Neuronal stem cell (in vitro differentiated cells): ENCODE measurements around the gene AUTS2.
"Not testable (repeated sequence)": the region's sequence is repeated elsewhere in the genome, so short reads cannot be mapped to it uniquely, and the experiment has no call there.

Source experiments
- DNase-seq: peaks from one replicate; pipeline ENCODE4 v3.0.0-alpha.2; 2013; ENCODE audit warnings: low spot score
- H2AFZ ChIP-seq: one replicate; pipeline ENCODE4 v1.6.1; 2013; ENCODE audit warnings: mild to moderate bottlenecking, low read length, inconsistent platforms
- H2AK5ac ChIP-seq: 2 replicates; pipeline ENCODE4 v1.6.1; 2013; ENCODE audit warnings: low read depth, mild to moderate bottlenecking, inconsistent platforms, low read length, moderate library complexity, mixed read lengths
- H2BK120ac ChIP-seq: 2 replicates; pipeline ENCODE4 v1.6.1; 2013; ENCODE audit warnings: low read depth, mild to moderate bottlenecking, inconsistent platforms, low read length, moderate library complexity, mixed read lengths
- H2BK12ac ChIP-seq: one replicate; pipeline ENCODE4 v1.6.1; 2013; ENCODE audit warnings: low read length, inconsistent platforms
- H2BK15ac ChIP-seq: 2 replicates; pipeline ENCODE4 v1.6.1; 2013; ENCODE audit warnings: mild to moderate bottlenecking, low read length, inconsistent platforms, mixed read lengths
- H2BK5ac ChIP-seq: one replicate; pipeline ENCODE4 v1.6.1; 2013; ENCODE audit warnings: inconsistent platforms, mild to moderate bottlenecking, low read length, moderate library complexity
- H3K14ac ChIP-seq: one replicate; pipeline ENCODE4 v1.6.1; 2013; ENCODE audit warnings: low read length, inconsistent platforms
- H3K18ac ChIP-seq: 2 replicates; pipeline ENCODE4 v1.6.1; 2013; ENCODE audit warnings: low read length, inconsistent platforms
- H3K23ac ChIP-seq: 2 replicates; pipeline ENCODE4 v1.6.1; 2013; ENCODE audit warnings: low read depth, mild to moderate bottlenecking, mixed read lengths, low read length, inconsistent platforms; ENCODE audit not compliant: poor library complexity
- H3K27ac ChIP-seq: replicated peaks from 3 replicates; pipeline ENCODE4 v1.5.1; 2013; ENCODE audit warnings: low read length, inconsistent platforms
- H3K27me3 ChIP-seq, 3 experiments: 2 replicates each; pipeline ENCODE4 v1.6.1; 2013; ENCODE audit warnings: low read length in 3 of 3, mild to moderate bottlenecking in 2 of 3, inconsistent platforms in 1 of 3, low read depth in 1 of 3, mixed read lengths in 1 of 3, moderate library complexity in 1 of 3; ENCODE audit not compliant: control insufficient read depth in 3 of 3, insufficient read depth in 3 of 3
- H3K36me3 ChIP-seq, 2 donors: replicated peaks in 1 of 2; 2 replicates each; pipeline ENCODE4 v1.6.1; 2013; ENCODE audit warnings: low read length in 2 of 2; ENCODE audit not compliant: control insufficient read depth in 2 of 2, insufficient read depth in 2 of 2
- H3K4ac ChIP-seq: 2 replicates; pipeline ENCODE4 v1.6.1; 2013; ENCODE audit warnings: inconsistent platforms, mild to moderate bottlenecking, low read length, moderate library complexity
- H3K4me1 ChIP-seq, 2 donors: 1 replicate in 1 of 2; 2 replicates in 1 of 2; pipeline ENCODE4 v1.6.1; 2013; ENCODE audit warnings: low read length in 2 of 2, low read depth in 1 of 2; ENCODE audit not compliant: control insufficient read depth in 2 of 2, insufficient read depth in 1 of 2
- H3K4me2 ChIP-seq: one replicate; pipeline ENCODE4 v1.6.1; 2013; ENCODE audit warnings: mild to moderate bottlenecking, low read length, inconsistent platforms; ENCODE audit not compliant: insufficient read depth, poor library complexity, severe bottlenecking
- H3K4me3 ChIP-seq, 2 donors: 2 replicates each; pipeline ENCODE4 v1.5.1; 2013; ENCODE audit warnings: low read length in 2 of 2, mild to moderate bottlenecking in 2 of 2, inconsistent platforms in 1 of 2, moderate library complexity in 1 of 2
- H3K79me1 ChIP-seq: one replicate; pipeline ENCODE4 v1.6.1; 2013; ENCODE audit warnings: low read depth, mild to moderate bottlenecking, inconsistent platforms, low read length, moderate library complexity
- H3K9ac ChIP-seq: one replicate; pipeline ENCODE4 v1.6.1; 2013; ENCODE audit warnings: mild to moderate bottlenecking, low read depth, low read length, inconsistent platforms; ENCODE audit not compliant: poor library complexity
- H3K9me3 ChIP-seq, 2 donors: replicated peaks in 1 of 2; 2 replicates each; pipeline versions ENCODE3 to v1.6.1; 2013; ENCODE audit warnings: low read length in 2 of 2, mild to moderate bottlenecking in 2 of 2, inconsistent platforms in 1 of 2, low read depth in 1 of 2, mixed read lengths in 1 of 2, moderate library complexity in 1 of 2; ENCODE audit not compliant: control insufficient read depth in 2 of 2, insufficient read depth in 1 of 2
- H4K8ac ChIP-seq: one replicate; pipeline ENCODE4 v1.6.1; 2013; ENCODE audit warnings: low read depth, mild to moderate bottlenecking, inconsistent platforms, low read length, moderate library complexity
- H4K91ac ChIP-seq: one replicate; pipeline ENCODE4 v1.6.1; 2013; ENCODE audit warnings: low read length, low read depth, mild to moderate bottlenecking, inconsistent platforms; ENCODE audit not compliant: poor library complexity
- WGBS, 2 donors: extraction: QIAGEN DNeasy Blood & Tissue Kit; methylation state at CpG; one replicate each; pipeline ENCODE4 v1.1.7; 2013; ENCODE audit warnings: missing lambda C conversion rate in 2 of 2, mixed read lengths in 1 of 2; ENCODE audit not compliant: insufficient read length in 2 of 2, insufficient replicate concordance in 1 of 2; ENCODE audit errors: extremely low coverage in 2 of 2; 5-methylcytosine and 5-hydroxymethylcytosine counted together

The AUTS2 gene

DNA sequence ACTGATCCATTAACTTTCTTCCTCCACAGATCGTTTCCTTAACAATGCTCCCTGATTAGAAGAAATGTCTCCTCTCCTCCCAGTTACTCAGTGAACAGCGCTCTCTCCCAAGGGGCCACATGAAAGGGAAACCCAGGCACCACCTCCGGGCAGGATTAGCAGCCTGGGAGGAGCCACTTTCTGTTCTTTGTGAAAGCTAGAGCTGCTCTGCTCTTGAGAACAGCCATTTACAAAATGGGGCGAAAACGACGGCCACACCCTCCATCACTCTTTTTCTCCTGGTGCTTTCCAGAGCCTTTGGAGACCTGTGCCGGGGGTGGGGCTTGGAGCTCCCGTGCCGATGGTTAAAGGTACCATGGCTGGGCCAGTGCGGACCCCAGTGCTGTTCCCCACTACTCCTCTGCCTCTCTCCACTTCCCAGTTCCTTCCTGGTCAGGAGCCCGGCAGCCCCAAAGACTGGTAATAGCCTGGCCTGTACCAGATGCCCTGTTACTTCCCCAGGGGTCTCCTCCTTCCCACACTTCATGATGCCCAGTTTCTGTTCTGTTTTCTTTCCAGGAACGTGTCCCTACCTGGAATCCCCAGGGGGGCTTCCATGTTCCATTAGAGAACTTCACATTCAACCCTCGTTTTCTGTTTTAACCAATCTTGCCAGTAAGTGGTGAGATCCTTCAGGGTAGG is 1130.7 kb downstream of the AUTS2 start:
- H3K14ac ChIP-seq = no peak overlapping the region
- H3K9ac ChIP-seq = no peak overlapping the region
- H3K18ac ChIP-seq = peak overlapping the region; percentile 79
- DNase-seq = peak; percentile 36
- H4K91ac ChIP-seq = no peak overlapping the region
- no peaks in the 10 kb centered on the region for H3K27me3 ChIP-seq
- no peak overlapping the region for H3K23ac ChIP-seq
- H2AFZ ChIP-seq = no peak overlapping the region
- H2BK15ac ChIP-seq = no peak overlapping the region
- H3K36me3 ChIP-seq = peaks cover 0 to 70% of the 10 kb centered on the region in 2 donors
- no peak overlapping the region for H2BK120ac ChIP-seq
- H2BK12ac ChIP-seq = no peak overlapping the region
- H3K9me3 ChIP-seq = peaks cover 0 to 27% of the 10 kb centered on the region in 2 donors
- H3K4me1 ChIP-seq = peaks cover 0 to 19% of the 10 kb centered on the region in 2 donors
- peak overlapping the region; percentile 48 for H3K4me2 ChIP-seq
- no CpG with 5 or more reads among the region's 13 CpGs for WGBS, 2 donors
- no peaks in the 10 kb centered on the region for H3K79me1 ChIP-seq
- no peak overlapping the region for H2BK5ac ChIP-seq
- H2AK5ac ChIP-seq = no peak overlapping the region
- peak overlapping the region; percentile 64 for H3K27ac ChIP-seq
- no peak overlapping the region for H4K8ac ChIP-seq
- H3K4me3 ChIP-seq = no peak overlapping the region
- no peak overlapping the region for H3K4ac ChIP-seq

DNA sequence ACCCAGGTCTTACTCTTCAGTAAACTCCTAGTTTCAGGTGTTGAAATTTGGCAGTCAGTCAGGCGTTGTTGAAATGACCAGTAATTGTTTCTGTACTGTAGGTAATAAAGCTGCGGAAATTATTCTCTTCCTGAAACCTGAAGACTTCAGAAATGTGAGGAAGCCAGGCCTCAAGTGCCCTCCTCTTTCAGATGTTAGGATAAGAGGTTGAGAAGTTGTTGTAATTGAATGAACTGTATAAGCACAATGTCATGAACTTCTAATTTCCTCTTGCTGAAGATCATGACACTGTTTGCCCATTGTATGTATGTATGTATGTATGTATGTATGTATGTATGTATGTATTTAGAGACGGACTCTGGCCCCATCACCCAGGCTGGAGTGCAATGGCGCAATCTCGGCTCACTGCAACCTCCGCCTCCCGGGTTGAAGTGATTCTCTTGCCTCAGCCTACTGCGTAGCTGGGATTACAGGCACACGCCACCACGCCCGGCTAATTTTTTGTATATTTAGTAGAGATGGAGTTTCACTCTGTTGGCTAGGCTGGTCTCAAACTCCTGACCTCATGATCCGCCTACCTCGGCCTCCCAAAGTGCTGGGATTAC is 1131.4 kb downstream of the AUTS2 start:
- not testable (repeated sequence) for H2BK15ac ChIP-seq, H3K14ac ChIP-seq, DNase-seq, H3K27me3 ChIP-seq, H2BK12ac ChIP-seq, H4K91ac ChIP-seq, H3K4ac ChIP-seq, H3K18ac ChIP-seq, H2AK5ac ChIP-seq, H2BK5ac ChIP-seq, H2AFZ ChIP-seq, H3K4me2 ChIP-seq, H3K27ac ChIP-seq, H3K23ac ChIP-seq, H3K79me1 ChIP-seq, H2BK120ac ChIP-seq, H3K4me3 ChIP-seq, H4K8ac ChIP-seq, H3K9ac ChIP-seq
- WGBS, 2 donors = no CpG with 5 or more reads among the region's 13 CpGs
- peaks cover 0 to 27% of the 10 kb centered on the region in 2 donors for H3K9me3 ChIP-seq
- H3K36me3 ChIP-seq = peaks cover 0 to 73% of the 10 kb centered on the region in 2 donors
- H3K4me1 ChIP-seq = peaks cover 0 to 19% of the 10 kb centered on the region in 2 donors

- peaks cover 0 to 77% of the 10 kb centered on the region in 2 donors for H3K36me3 ChIP-seq
- no peak overlapping the region for H2BK15ac ChIP-seq
- no peak overlapping the region for H3K9ac ChIP-seq
- H4K8ac ChIP-seq = no peak overlapping the region
- H3K18ac ChIP-seq = no peak overlapping the region
- no peak overlapping the region for H3K23ac ChIP-seq
- H3K14ac ChIP-seq = no peak overlapping the region
- H3K4me2 ChIP-seq = no peak overlapping the region
- no peak for DNase-seq
- H2BK5ac ChIP-seq = no peak overlapping the region
- no peak overlapping the region for H3K27ac ChIP-seq
- no peak overlapping the region for H2BK120ac ChIP-seq
- H2AK5ac ChIP-seq = no peak overlapping the region
- no peak overlapping the region for H2BK12ac ChIP-seq
- no peak overlapping the region for H3K4me3 ChIP-seq
- WGBS, 2 donors = no CpG with 5 or more reads among the region's 7 CpGs
- no peak overlapping the region for H2AFZ ChIP-seq
- H4K91ac ChIP-seq = no peak overlapping the region
- H3K79me1 ChIP-seq = no peaks in the 10 kb centered on the region
- H3K4me1 ChIP-seq = peaks cover 5 to 17% of the 10 kb centered on the region in 2 donors
- H3K9me3 ChIP-seq = peaks cover 0 to 27% of the 10 kb centered on the region in 2 donors
- no peak overlapping the region for H3K4ac ChIP-seq
- no peaks in the 10 kb centered on the region for H3K27me3 ChIP-seq
These were observed 1132.3 kb downstream of the AUTS2 start for GRCh38 chr7:70730451-70731110.

GRCh38 chr7:70733090-70733489 is 1134.8 kb downstream of the AUTS2 start:
- Histone ChIP-seq H2BK5ac (no peak overlapping the region), H3K4me2 (no peak overlapping the region), H3K23ac (no peak overlapping the region), H3K36me3 (peaks cover 0 to 72% of the 10 kb centered on the region in 2 donors), H3K9me3 (peaks cover 0 to 23% of the 10 kb centered on the region in 2 donors), H4K91ac (no peak overlapping the region), H2BK15ac (no peak overlapping the region), H3K79me1 (no peaks in the 10 kb centered on the region), H2BK12ac (no peak overlapping the region), H3K4ac (no peak overlapping the region), H4K8ac (no peak overlapping the region), H3K9ac (no peak overlapping the region), H3K27me3 (no peaks in the 10 kb centered on the region), H2AFZ (no peak overlapping the region), H3K4me1 (peaks cover 10 to 11% of the 10 kb centered on the region in 2 donors), H3K4me3 (no peak overlapping the region), H2BK120ac (no peak overlapping the region), H2AK5ac (no peak overlapping the region), H3K14ac (no peak overlapping the region), H3K18ac (no peak overlapping the region), H3K27ac (no peak overlapping the region)
- no peak for DNase-seq
- WGBS, 2 donors = no CpG with 5 or more reads among the region's 2 CpGs
